Measurements from ENCODE around the gene NTF4. TPM values are rescaled to one million over a fixed set of nuclear protein-coding genes. Genes with fewer than 3 reads are reported as not detected.
"Not testable (repeated sequence)": the region's sequence is repeated elsewhere in the genome, so short reads cannot be mapped to it uniquely, and the experiment has no call there.

The NTF4 gene
- total and polyA plus RNA-seq, 2 of the 13 experiments (the other 11 are each of a cell fraction or from before 2014, with no cell fraction given), result not detected

DNA sequence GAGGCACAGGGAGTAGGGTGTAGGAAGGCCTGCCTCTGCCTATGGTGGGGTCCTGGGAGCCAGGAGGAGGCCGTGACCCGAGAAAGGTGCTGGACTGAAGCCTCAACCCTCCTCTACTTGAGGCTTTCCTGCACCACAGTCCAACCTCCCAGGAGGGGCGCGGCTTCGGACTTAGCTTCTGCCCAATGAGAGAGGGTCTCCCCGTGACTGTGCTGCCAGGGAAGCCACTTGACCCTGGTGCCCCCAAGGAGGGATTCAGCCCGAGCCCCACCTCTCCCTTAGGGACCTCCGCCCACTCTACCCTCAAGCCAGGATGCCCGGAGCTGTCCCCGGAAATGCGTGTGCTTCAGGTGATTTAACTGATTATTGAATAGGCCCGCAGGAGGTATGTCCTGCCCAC lies 15.6 kb downstream of the NTF4 start, which contains the start of gene CGB8:
Gene CGB8, minus strand, starts transcription at position 101 of the 400 bp plus-strand sequence. CDS start 372 bp downstream, outside the sequence.
- H3K27ac ChIP-seq (ENCODE audit: extremely low read length, insufficient read depth, low read length); H3K36me3 ChIP-seq (replicated peaks in 1 of 2; ENCODE audit: control insufficient read depth in 1 of 2, insufficient read depth in 2 of 2, low read length in 2 of 2); H3K4me3 ChIP-seq (replicated peaks in 1 of 3; ENCODE audit: insufficient read depth in 1 of 3, low read depth in 2 of 3, low read length in 3 of 3); H2AFZ ChIP-seq (ENCODE audit: low read length); intact Hi-C loops (cut with micrococcal nuclease; ENCODE audit: unreplicated experiment); POLR2A ChIA-PET; CTCF ChIA-PET (ENCODE audit: low intra/inter-chr PET ratio, low total read pairs); H3K79me2 ChIP-seq (ENCODE audit: insufficient read depth, low read length); in situ Hi-C loops (cut with HindIII; ENCODE audit: extremely low pct_ligation_motif_present, low pct_unique_long_range_greater_than_20kb); FAIRE-seq; H3K9ac ChIP-seq (ENCODE audit: insufficient read depth, low read depth, low read length); BruUV-seq (replicated peaks); H3K4me1 ChIP-seq (ENCODE audit: insufficient read depth, low read length); H4K20me1 ChIP-seq (ENCODE audit: insufficient read depth, low read length); H3K4me2 ChIP-seq (ENCODE audit: low read depth, low read length); ATAC-seq; H3K9me3 ChIP-seq (ENCODE audit: low read length); DNase-seq (ENCODE audit: low spot score): not testable (repeated sequence)
- 60% methylated on average over 5 of the region's 12 CpGs for WGBS (ENCODE audit: low lambda C conversion rate)
- peaks cover 2 to 11% of the 10 kb centered on the region in 2 experiments; a peak in 3 of 5 replicates for H3K27me3 ChIP-seq (ENCODE audit: control insufficient read depth in 1 of 2, insufficient read depth in 2 of 2, low read length in 2 of 2)

DNA sequence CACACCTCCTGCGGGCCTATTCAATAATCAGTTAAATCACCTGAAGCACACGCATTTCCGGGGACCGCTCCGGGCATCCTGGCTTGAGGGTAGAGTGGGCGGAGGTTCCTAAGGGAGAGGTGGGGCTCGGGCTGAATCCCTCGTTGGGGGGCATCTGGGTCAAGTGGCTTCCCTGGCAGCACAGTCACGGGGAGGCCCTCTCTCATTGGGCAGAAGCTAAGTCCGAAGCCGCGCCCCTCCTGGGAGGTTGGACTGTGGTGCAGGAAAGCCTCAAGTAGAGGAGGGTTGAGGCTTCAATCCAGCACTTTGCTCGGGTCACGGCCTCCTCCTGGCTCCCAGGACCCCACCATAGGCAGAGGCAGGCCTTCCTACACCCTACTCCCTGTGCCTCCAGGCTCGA lies 21.1 kb downstream of the NTF4 start, which contains the start of gene CGB5:
Gene CGB5, plus strand, starts transcription at position 301 of the 400 bp plus-strand sequence. CDS start 362 bp downstream, outside the sequence.
- H3K79me2 ChIP-seq (ENCODE audit: insufficient read depth, low read length); H3K4me3 ChIP-seq (replicated peaks in 1 of 3; ENCODE audit: insufficient read depth in 1 of 3, low read depth in 2 of 3, low read length in 3 of 3); H3K27ac ChIP-seq (ENCODE audit: extremely low read length, insufficient read depth, low read length); DNase-seq (ENCODE audit: low spot score); FAIRE-seq; H3K4me1 ChIP-seq (ENCODE audit: insufficient read depth, low read length); POLR2A ChIA-PET; in situ Hi-C loops (cut with HindIII; ENCODE audit: extremely low pct_ligation_motif_present, low pct_unique_long_range_greater_than_20kb); BruUV-seq (replicated peaks); ATAC-seq; H3K4me2 ChIP-seq (ENCODE audit: low read depth, low read length); H4K20me1 ChIP-seq (ENCODE audit: insufficient read depth, low read length); H3K27me3 ChIP-seq (ENCODE audit: control insufficient read depth in 1 of 2, insufficient read depth in 2 of 2, low read length in 2 of 2); H3K9me3 ChIP-seq (ENCODE audit: low read length); intact Hi-C loops (cut with micrococcal nuclease; ENCODE audit: unreplicated experiment); H3K9ac ChIP-seq (ENCODE audit: insufficient read depth, low read depth, low read length); H2AFZ ChIP-seq (ENCODE audit: low read length); H3K36me3 ChIP-seq (replicated peaks in 1 of 2; ENCODE audit: control insufficient read depth in 1 of 2, insufficient read depth in 2 of 2, low read length in 2 of 2); CTCF ChIA-PET (ENCODE audit: low intra/inter-chr PET ratio, low total read pairs): not testable (repeated sequence)
- WGBS (ENCODE audit: low lambda C conversion rate), result no CpG with 5 or more reads among the region's 15 CpGs

DNA sequence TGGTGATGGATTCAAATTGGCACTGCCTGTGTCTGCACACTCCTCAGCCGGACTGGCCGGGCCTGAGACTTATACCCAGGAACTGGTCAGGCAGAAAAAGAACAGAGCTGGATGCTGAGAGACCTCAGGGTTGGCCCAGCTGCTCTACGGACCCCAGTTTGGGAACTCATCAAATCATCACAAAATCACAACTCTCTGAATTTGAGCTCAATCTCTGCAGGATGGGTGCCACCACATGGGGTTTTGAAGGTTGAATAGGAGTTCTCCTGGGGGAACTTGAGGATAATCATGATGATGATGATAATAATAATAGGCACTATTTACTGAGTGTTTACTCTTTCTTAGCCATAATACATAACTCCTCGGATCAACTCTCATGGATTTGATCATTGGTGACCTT lies 22.0 kb downstream of the NTF4 start:
- WGBS (ENCODE audit: low lambda C conversion rate), result 0% methylated on average over 1 of the region's 4 CpGs
- BruUV-seq (replicated peaks); H3K36me3 ChIP-seq (replicated peaks in 1 of 2; ENCODE audit: control insufficient read depth in 1 of 2, insufficient read depth in 2 of 2, low read length in 2 of 2); H4K20me1 ChIP-seq (ENCODE audit: insufficient read depth, low read length); H3K4me3 ChIP-seq (replicated peaks in 1 of 3; ENCODE audit: insufficient read depth in 1 of 3, low read depth in 2 of 3, low read length in 3 of 3); CTCF ChIA-PET (ENCODE audit: low intra/inter-chr PET ratio, low total read pairs); FAIRE-seq; H3K9ac ChIP-seq (ENCODE audit: insufficient read depth, low read depth, low read length); H3K9me3 ChIP-seq (ENCODE audit: low read length); in situ Hi-C loops (cut with HindIII; ENCODE audit: extremely low pct_ligation_motif_present, low pct_unique_long_range_greater_than_20kb); H3K4me2 ChIP-seq (ENCODE audit: low read depth, low read length); H3K27ac ChIP-seq (ENCODE audit: extremely low read length, insufficient read depth, low read length); intact Hi-C loops (cut with micrococcal nuclease; ENCODE audit: unreplicated experiment); DNase-seq (ENCODE audit: low spot score); H3K79me2 ChIP-seq (ENCODE audit: insufficient read depth, low read length); H3K4me1 ChIP-seq (ENCODE audit: insufficient read depth, low read length); ATAC-seq; POLR2A ChIA-PET; H3K27me3 ChIP-seq (ENCODE audit: control insufficient read depth in 1 of 2, insufficient read depth in 2 of 2, low read length in 2 of 2); H2AFZ ChIP-seq (ENCODE audit: low read length): not testable (repeated sequence)

Data from HepG2 (cell line).